ENCODE data around the gene CD24. TPM values are rescaled to one million over a fixed set of nuclear protein-coding genes. Genes with fewer than 3 reads are reported as not detected.

The CD24 gene
- total RNA-seq, 2 experiments from 2014 or later: 198 to 382 TPM

GRCh38 chr6:106966671-106967640 lies 7.6 kb downstream of the CD24 start:
- Histone ChIP-seq H4K20me1 (ENCODE audit: insufficient read depth, low read length) (peaks cover 4% of the 10 kb centered on the region), H3K79me2 (ENCODE audit: insufficient read depth, low read depth, low read length) (peaks cover 11% of the 10 kb centered on the region), H3K36me3 (ENCODE audit: insufficient read depth, low read length) (peaks cover 35% of the 10 kb centered on the region), H3K9me2 (ENCODE audit: insufficient read depth, low read length) (no peaks in the 10 kb centered on the region), H3K9me3 (ENCODE audit: low read length) (no peaks in the 10 kb centered on the region), H2AFZ (ENCODE audit: low read length) (no peak overlapping the region), H3K4me2 (ENCODE audit: low read length) (no peak overlapping the region), H3K27ac (ENCODE audit: low read depth, low read length, poor library complexity, severe bottlenecking) (no peak overlapping the region), H3K4me3 (ENCODE audit: low read depth, low read length, poor library complexity, severe bottlenecking) (no peak overlapping the region), H3K4me1 (ENCODE audit: insufficient read depth, low read length, poor library complexity, severe bottlenecking) (peaks cover 5% of the 10 kb centered on the region)
- intact Hi-C loops (cut with micrococcal nuclease; ENCODE audit: unreplicated experiment): no loop called here
- no peak for DNase-seq (ENCODE audit: low spot score)
- BruUV-seq (replicated peaks): no TSS peak
- ChIA-PET POLR2A (interaction anchor here (0.7 kb wide), 1 partner anchor 265 kb away, joined by 5 read pairs; no protein-coding TSS in a partner anchor), CTCF (ENCODE audit: unreplicated experiment) (no interaction called here)
- TF ChIP-seq EZH2phosphoT487 (IDR thresholded peaks at IDR 0.05; ENCODE audit: borderline replicate concordance, low read depth, low read length) (no peak), CTCF (conservative IDR thresholded peaks at IDR 0.05; ENCODE audit: low read length) (no peak)

- no peak overlapping the region for H3K4me2 ChIP-seq (ENCODE audit: low read length)
- H3K79me2 ChIP-seq (ENCODE audit: insufficient read depth, low read depth, low read length): peaks cover 6% of the 10 kb centered on the region; the same call in 1 of the 2 replicates
- intact Hi-C loops (cut with micrococcal nuclease; ENCODE audit: unreplicated experiment): no loop called here
- no peaks in the 10 kb centered on the region for H3K4me1 ChIP-seq (ENCODE audit: insufficient read depth, low read length, poor library complexity, severe bottlenecking)
- H2AFZ ChIP-seq (ENCODE audit: low read length): no peak overlapping the region
- BruUV-seq (replicated peaks): no TSS peak
- DNase-seq (ENCODE audit: low spot score): no peak
- ChIA-PET POLR2A (no interaction called here), CTCF (ENCODE audit: unreplicated experiment) (no interaction called here)
- H3K36me3 ChIP-seq (ENCODE audit: insufficient read depth, low read length): peaks cover 30% of the 10 kb centered on the region
- H3K27ac ChIP-seq (ENCODE audit: low read depth, low read length, poor library complexity, severe bottlenecking): no peak overlapping the region
- no peak overlapping the region for H3K4me3 ChIP-seq (ENCODE audit: low read depth, low read length, poor library complexity, severe bottlenecking)
- H3K9me3 ChIP-seq (ENCODE audit: low read length): no peaks in the 10 kb centered on the region
- H4K20me1 ChIP-seq (ENCODE audit: insufficient read depth, low read length): no peaks in the 10 kb centered on the region
- TF ChIP-seq CTCF (conservative IDR thresholded peaks at IDR 0.05; ENCODE audit: low read length) (0 out of 2 replicates have a peak, but pooled peaks have one; percentile 40), EZH2phosphoT487 (IDR thresholded peaks at IDR 0.05; ENCODE audit: borderline replicate concordance, low read depth, low read length) (no peak)
- no peaks in the 10 kb centered on the region for H3K9me2 ChIP-seq (ENCODE audit: insufficient read depth, low read length)
These were observed 8.3 kb downstream of the CD24 start for GRCh38 chr6:106966229-106966628.

- DNase-seq (ENCODE audit: low spot score): no peak
- Histone ChIP-seq H3K4me3 (ENCODE audit: low read depth, low read length, poor library complexity, severe bottlenecking) (no peak overlapping the region), H3K36me3 (ENCODE audit: insufficient read depth, low read length) (peaks cover 20% of the 10 kb centered on the region), H4K20me1 (ENCODE audit: insufficient read depth, low read length) (no peaks in the 10 kb centered on the region), H3K9me3 (ENCODE audit: low read length) (no peaks in the 10 kb centered on the region), H3K4me1 (ENCODE audit: insufficient read depth, low read length, poor library complexity, severe bottlenecking) (no peaks in the 10 kb centered on the region), H2AFZ (ENCODE audit: low read length) (no peak overlapping the region), H3K9me2 (ENCODE audit: insufficient read depth, low read length) (no peaks in the 10 kb centered on the region), H3K27ac (ENCODE audit: low read depth, low read length, poor library complexity, severe bottlenecking) (no peak overlapping the region), H3K4me2 (ENCODE audit: low read length) (no peak overlapping the region), H3K79me2 (ENCODE audit: insufficient read depth, low read depth, low read length) (peaks cover 5% of the 10 kb centered on the region; the same call in 1 of the 2 replicates)
- no TSS peak for BruUV-seq (replicated peaks)
- TF ChIP-seq EZH2phosphoT487 (IDR thresholded peaks at IDR 0.05; ENCODE audit: borderline replicate concordance, low read depth, low read length): no peak
- no peak for TF ChIP-seq CTCF (conservative IDR thresholded peaks at IDR 0.05; ENCODE audit: low read length)
- POLR2A ChIA-PET: no interaction called here
- CTCF ChIA-PET (ENCODE audit: unreplicated experiment): no interaction called here
- intact Hi-C loops (cut with micrococcal nuclease; ENCODE audit: unreplicated experiment): no loop called here
These were observed 9.6 kb downstream of the CD24 start for GRCh38 chr6:106964954-106965353.

Data from OCI-LY7 (cell line).